ENCODE measurements around the gene ZNF280A. TPM values are rescaled to one million over a fixed set of nuclear protein-coding genes. Genes with fewer than 3 reads are reported as not detected.
"Not testable (repeated sequence)": the region's sequence is repeated elsewhere in the genome, so short reads cannot be mapped to it uniquely, and the experiment has no call there.

Gene ZNF280A
- total and polyA plus RNA-seq, 2 donors from 2014 or later: not detected

GRCh38 chr22:22512951-22513350 is 7.1 kb downstream of the ZNF280A start:
- intact Hi-C loops (cut with DNase I): no loop called here
- Histone ChIP-seq H3K36me3 (ENCODE audit: control insufficient read depth in 2 of 3, insufficient read depth in 3 of 3, low read length in 3 of 3) (no peaks in the 10 kb centered on the region), H3K9me3 (ENCODE audit: control insufficient read depth in 2 of 3, insufficient read depth in 1 of 3, low read length in 3 of 3) (peaks cover 0 to 4% (median 0%) of the 10 kb centered on the region in 3 donors), H3K9ac (ENCODE audit: low read length in 3 of 3) (no peak overlapping the region), H3K27me3 (ENCODE audit: control insufficient read depth, insufficient read depth, low read length) (no peaks in the 10 kb centered on the region), H3K4me3 (ENCODE audit: low read length in 3 of 3) (no peak overlapping the region), H3K4me1 (ENCODE audit: control insufficient read depth in 2 of 3, insufficient read depth in 2 of 3, low read depth in 1 of 3, low read length in 3 of 3) (no peaks in the 10 kb centered on the region), H3K27ac (ENCODE audit: low read depth in 2 of 2, low read length in 2 of 2) (no peak overlapping the region)
- FAIRE-seq (no peak), DNase-seq (no peak)
- TF ChIP-seq, protein P1, sequence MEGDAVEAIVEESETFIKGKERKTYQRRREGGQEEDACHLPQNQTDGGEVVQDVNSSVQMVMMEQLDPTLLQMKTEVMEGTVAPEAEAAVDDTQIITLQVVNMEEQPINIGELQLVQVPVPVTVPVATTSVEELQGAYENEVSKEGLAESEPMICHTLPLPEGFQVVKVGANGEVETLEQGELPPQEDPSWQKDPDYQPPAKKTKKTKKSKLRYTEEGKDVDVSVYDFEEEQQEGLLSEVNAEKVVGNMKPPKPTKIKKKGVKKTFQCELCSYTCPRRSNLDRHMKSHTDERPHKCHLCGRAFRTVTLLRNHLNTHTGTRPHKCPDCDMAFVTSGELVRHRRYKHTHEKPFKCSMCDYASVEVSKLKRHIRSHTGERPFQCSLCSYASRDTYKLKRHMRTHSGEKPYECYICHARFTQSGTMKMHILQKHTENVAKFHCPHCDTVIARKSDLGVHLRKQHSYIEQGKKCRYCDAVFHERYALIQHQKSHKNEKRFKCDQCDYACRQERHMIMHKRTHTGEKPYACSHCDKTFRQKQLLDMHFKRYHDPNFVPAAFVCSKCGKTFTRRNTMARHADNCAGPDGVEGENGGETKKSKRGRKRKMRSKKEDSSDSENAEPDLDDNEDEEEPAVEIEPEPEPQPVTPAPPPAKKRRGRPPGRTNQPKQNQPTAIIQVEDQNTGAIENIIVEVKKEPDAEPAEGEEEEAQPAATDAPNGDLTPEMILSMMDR (IDR thresholded peaks at IDR 0.05; ENCODE audit: borderline replicate concordance, extremely low read depth, insufficient read depth): no peak

GRCh38 chr22:22510833-22511232 is 9.2 kb downstream of the ZNF280A start:
- H3K9me3 ChIP-seq (ENCODE audit: control insufficient read depth in 2 of 3, insufficient read depth in 1 of 3, low read length in 3 of 3); DNase-seq; H3K4me1 ChIP-seq (ENCODE audit: control insufficient read depth in 2 of 3, insufficient read depth in 2 of 3, low read depth in 1 of 3, low read length in 3 of 3); intact Hi-C loops (cut with DNase I); H3K4me3 ChIP-seq (ENCODE audit: low read length in 3 of 3); H3K9ac ChIP-seq (ENCODE audit: low read length in 3 of 3); H3K27ac ChIP-seq (ENCODE audit: low read depth in 2 of 2, low read length in 2 of 2); FAIRE-seq; H3K27me3 ChIP-seq (ENCODE audit: control insufficient read depth, insufficient read depth, low read length); H3K36me3 ChIP-seq (ENCODE audit: control insufficient read depth in 2 of 3, insufficient read depth in 3 of 3, low read length in 3 of 3): not testable (repeated sequence)

- H3K27ac ChIP-seq (ENCODE audit: low read depth in 2 of 2, low read length in 2 of 2); H3K9ac ChIP-seq (ENCODE audit: low read length in 3 of 3); H3K4me3 ChIP-seq (ENCODE audit: low read length in 3 of 3); DNase-seq; H3K27me3 ChIP-seq (ENCODE audit: control insufficient read depth, insufficient read depth, low read length); FAIRE-seq; H3K9me3 ChIP-seq (ENCODE audit: control insufficient read depth in 2 of 3, insufficient read depth in 1 of 3, low read length in 3 of 3); intact Hi-C loops (cut with DNase I); H3K4me1 ChIP-seq (ENCODE audit: control insufficient read depth in 2 of 3, insufficient read depth in 2 of 3, low read depth in 1 of 3, low read length in 3 of 3); H3K36me3 ChIP-seq (ENCODE audit: control insufficient read depth in 2 of 3, insufficient read depth in 3 of 3, low read length in 3 of 3): not testable (repeated sequence)
These were observed 10.2 kb downstream of the ZNF280A start for GRCh38 chr22:22509912-22510311.

DNA sequence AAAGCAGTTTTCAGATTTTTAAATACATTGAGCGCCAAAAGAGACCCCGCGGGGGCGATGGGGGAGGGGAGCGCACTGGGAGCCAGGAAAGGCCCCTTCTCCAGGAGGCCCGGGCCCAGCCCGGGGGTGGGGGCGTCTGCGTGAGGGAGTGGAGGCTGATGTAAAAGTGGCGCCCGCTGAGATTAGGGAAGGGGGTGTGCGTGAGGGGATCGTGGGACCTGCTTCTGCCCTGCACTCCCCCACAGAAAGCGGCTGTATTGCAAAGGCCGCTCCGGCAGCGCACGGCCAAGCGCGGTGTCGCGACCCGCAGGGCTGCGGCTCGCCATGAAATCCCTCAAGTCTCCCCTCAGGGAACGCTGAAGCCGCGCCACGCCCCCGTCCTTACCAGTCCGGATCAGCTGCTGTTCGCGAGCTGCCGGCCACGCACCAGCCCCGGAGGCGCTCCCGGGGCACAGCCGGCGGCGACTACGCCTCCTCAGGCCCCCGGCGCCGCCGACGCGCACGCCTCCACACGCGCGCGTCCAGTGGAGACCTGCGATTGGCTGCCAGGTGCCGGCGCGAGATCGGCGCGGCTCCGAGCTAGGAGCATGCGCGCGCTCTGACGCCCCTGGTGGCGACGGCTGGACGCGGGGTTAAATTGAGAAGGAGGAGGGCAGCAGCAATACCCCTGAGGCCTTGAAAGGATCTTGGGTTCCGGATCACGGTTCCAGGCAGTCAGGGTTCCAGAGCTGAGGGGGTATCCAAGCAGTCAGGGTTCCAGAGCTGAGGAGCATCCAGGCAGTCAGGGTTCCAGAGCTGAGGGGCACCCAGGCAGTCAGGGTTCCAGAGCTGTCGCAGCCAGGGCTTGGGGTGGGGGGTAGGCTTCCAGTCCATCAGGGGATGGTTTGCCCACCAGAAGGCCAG is 11.5 kb downstream of the ZNF280A start, which contains the start of gene ZNF280B:
Gene ZNF280B (minus strand): TSS at position 469 of the 903 bp plus-strand sequence. CDS start 19,344 bp downstream, outside the sequence.
- DNase-seq: peak; percentile 81 to 92 (median 88)
- Histone ChIP-seq H3K9me3 (ENCODE audit: control insufficient read depth in 2 of 3, insufficient read depth in 1 of 3, low read length in 3 of 3) (peaks cover 0 to 4% (median 0%) of the 10 kb centered on the region in 3 donors), H3K27ac (ENCODE audit: low read depth in 2 of 2, low read length in 2 of 2) (no peak within 1 kb of the TSS), H3K4me3 (ENCODE audit: low read length in 3 of 3) (peak within 1 kb of the TSS; percentile 48 to 78 (median 57)), H3K27me3 (ENCODE audit: control insufficient read depth, insufficient read depth, low read length) (no peaks in the 10 kb centered on the region), H3K36me3 (ENCODE audit: control insufficient read depth in 2 of 3, insufficient read depth in 3 of 3, low read length in 3 of 3) (no peaks in the 10 kb centered on the region), H3K9ac (ENCODE audit: low read length in 3 of 3) (peak within 1 kb of the TSS in 1 of 3 donors; percentile 48), H3K4me1 (ENCODE audit: control insufficient read depth in 2 of 3, insufficient read depth in 2 of 3, low read depth in 1 of 3, low read length in 3 of 3) (no peaks in the 10 kb centered on the region)
- intact Hi-C loops (cut with DNase I): no loop called here
- TF ChIP-seq, protein P1 (IDR thresholded peaks at IDR 0.05; ENCODE audit: borderline replicate concordance, extremely low read depth, insufficient read depth): peak; percentile 44
- FAIRE-seq: no peak
